Measurements from ENCODE around the gene LKAAEAR1. TPM values are rescaled to one million over a fixed set of nuclear protein-coding genes. Genes with fewer than 3 reads are reported as not detected.

LKAAEAR1 gene
- total RNA-seq, 1 donor from 2014 or later, result 0.34 TPM

DNA sequence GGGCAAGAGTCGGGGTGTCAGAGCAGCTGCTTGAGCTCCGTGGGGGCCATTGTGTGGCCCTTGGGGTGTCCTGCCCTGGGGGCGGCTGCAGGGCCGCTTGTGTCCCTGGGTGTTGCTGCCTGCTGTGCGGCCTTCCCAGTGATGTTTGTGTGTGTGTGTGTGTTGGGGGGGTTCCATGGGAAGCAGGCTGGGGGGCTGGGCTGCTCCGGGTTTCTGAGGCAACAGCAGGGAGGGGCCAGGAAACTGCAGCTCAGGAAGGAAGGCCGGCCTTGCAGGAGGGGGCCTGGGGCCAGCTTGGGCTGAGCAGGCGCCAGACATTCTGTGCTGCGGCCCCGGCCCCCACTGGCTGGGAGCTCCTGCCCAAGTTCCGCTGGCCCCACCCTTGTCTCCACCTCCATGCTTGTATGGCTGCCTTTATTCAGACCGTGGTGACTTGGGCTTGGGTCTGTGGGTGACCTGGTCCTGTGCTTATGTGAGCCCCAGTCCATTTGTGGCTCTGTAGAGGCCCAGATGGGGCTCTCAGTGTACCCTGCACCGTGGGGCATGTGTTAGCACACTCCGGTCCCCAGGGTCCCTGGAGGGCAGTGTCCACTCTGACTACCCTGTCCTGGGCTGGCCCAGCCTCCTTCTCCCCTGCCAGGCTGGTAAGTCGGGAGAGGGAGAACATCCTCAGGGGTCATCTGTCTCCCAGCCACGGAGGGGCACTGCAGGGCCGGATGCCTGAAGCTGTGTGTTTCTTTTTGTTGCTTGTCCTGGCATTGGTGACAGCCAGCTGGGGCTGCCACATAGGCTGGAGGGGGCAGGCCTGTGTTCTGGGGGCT lies 30.1 kb downstream of the LKAAEAR1 start:
- intact Hi-C loops (cut with micrococcal nuclease), result no loop called here

DNA sequence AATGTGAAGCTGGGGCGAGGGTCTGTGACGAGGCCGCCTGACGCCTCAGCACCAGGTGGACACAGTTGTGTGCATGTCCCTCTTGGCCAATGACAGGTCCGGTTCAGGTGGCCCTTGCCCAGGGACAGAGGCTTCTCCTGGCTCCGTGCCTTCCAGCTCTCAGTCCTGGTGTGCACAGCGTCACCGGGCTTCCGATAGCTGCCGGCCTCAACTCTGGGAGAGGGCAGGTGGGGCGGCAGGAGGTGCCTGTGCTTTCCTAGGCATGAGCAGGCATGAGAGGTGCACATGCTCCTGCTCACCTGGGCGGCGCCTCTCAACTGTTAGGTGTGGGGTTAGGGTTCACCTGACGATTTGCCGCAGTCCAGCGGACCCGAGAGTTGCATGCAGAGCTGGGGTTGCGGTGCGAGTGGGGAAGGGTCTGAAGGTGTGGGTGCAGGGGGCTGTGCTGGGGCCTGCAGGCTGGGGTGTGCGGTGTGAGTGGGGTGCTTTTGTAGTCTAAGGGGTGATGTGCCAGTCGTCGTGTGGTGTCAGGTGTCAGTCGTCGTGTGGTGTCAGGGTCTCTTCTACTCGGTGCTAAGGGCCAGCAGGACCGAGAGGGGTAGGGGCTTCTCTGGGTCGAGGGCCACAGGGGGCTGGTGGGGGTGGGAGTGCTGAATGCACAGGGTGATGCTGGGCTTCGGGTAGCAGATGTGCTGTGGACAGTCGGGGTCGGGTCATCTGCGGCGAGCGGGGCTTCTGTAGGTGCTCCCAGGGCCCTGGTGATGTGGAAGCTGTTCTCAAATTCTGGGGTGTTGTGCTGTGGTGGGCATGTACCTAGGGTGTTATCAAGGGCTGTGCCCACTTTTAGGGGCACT lies 31.0 kb downstream of the LKAAEAR1 start:
- intact Hi-C loops (cut with micrococcal nuclease), result no loop called here

DNA sequence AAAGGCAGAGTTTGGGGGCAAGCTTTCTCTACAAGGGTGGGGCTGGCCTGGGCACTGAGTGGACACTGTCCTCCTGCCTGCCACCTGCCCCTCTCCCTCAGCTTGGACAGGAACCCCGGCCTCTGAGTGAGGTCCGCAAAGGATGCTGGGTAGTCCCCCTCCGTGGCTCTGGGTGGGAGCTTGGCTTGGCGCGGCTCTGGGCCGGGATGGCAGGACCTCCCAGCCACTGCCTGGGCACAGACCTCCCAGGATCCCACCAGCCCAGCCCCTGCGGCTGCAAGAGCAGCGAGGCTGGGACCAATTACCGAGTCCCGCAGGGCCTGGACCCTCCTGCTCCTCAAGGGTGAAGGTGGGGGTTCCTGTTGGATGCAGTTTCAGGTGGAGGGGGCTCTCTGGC lies 31.9 kb downstream of the LKAAEAR1 start:
- intact Hi-C loops (cut with micrococcal nuclease), result no loop called here

DNA sequence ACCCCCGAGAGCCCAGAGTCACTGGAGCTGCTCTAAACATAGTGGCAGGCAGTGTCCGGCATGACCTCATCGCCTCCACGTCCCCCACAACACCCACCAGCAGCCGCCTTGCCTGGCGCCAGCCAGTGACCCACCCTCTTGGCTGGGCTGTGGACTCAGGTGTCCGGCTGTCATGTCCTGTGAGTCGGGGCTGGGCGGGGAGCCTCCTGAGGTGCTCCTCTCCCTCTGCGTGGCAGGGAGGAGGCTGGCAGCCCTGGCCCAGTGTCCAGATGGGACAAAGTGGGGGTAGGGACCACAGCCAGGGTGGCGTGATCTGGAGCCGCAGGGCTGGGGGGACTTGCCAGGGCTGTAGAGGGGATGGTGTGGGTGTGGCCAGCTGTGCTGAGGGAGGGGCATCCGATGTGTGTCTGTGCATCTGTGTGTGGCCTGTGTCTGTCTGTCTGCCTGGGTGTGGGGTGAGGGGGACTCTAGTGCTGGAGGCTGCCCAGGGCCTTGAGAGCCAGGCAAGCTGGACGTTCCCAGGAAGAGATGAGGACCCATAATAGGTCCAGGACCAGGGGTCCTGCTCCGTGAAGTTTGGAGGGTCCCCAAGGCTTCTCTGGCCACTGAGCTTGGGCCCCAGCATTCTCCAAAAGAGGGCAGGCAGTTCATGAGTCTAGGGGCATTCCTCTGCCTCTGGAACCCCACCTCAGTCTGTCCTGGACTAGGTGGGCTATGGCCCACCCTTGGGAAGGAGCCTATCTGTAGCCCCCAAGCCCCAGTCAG lies 32.5 kb downstream of the LKAAEAR1 start:
- intact Hi-C loops (cut with micrococcal nuclease), result no loop called here

DNA sequence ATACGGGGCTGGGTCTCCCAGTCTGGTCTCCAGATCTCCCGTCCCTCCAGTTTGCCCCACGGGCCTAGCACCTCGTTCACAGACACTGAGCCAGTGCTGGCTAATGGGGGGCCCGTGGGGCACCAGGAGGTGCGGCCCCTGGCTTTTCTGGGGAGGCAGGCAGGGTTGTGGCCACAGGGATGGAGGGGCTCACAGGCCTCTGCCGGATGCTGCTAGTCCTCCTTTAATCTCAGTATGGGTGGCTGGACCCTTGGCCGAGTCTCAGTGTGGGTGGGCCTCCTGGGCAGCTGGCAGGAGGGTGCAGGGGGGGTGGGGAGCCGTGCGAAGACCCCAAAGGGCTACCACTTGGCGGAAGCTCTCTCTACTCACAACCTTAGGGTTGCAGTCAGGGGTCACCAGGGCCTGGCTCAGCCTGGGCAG lies 33.2 kb downstream of the LKAAEAR1 start:
- intact Hi-C loops (cut with micrococcal nuclease), result no loop called here

DNA sequence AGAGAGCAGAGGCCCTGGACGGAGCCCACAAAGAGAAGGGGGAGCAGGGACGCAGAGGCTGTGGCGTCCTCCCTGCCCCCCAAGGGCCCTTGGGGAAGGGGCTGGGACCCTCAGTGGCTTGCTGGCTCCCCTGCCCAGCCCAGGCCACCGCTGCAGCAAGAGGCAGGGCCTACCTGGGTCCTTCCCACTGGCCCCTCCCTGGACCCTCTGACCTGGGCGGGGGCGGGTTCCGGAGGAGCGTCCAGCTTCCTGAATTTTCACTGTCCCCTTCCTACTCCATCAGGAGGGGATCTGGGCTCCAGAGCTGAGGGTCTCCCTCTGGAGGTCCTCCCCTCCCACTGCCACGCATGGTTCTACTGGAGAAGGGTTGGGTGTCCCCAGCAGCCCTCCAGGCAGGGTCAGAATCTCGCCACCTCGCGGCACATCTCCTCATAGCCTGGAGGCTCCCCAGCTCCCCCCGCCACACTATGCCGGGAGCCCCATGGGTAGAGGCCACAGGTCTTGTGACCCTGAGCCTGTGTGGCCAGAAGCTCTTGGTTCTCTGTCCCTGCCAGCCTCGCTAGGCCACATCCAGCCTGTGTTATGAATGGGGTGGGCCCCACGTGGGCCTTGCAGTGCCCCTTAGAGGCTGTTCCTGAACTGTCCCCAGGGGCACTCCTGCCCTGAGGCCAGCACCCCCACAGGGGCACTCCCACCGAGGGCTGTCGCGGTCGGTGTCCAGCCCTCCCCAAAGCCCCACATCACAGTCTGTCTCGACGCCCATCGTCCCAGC lies 33.8 kb downstream of the LKAAEAR1 start:
- intact Hi-C loops (cut with micrococcal nuclease), result no loop called here

DNA sequence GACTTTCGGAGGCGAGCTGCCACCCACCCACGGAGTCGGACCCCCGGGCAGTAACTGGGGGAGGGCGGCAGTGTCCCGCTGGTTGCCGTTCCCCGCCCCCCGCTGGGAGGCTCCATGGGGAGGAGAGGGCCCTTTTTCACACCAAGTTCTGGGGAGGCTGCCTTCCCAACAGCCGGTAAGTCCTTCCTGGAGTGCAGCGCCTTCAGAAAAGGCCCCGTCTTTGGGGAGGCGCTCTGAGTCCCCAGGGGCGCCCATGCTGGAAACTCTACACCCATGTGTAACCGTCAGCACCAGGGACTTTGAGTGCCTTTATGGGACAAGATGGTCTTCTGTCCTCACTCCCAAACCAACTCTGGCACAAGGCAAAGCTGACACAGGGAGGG lies 34.3 kb downstream of the LKAAEAR1 start:
- intact Hi-C loops (cut with micrococcal nuclease), result loop anchor here (1.0 kb wide), 1 partner anchor 12 kb away; no protein-coding TSS in a partner anchor

DNA sequence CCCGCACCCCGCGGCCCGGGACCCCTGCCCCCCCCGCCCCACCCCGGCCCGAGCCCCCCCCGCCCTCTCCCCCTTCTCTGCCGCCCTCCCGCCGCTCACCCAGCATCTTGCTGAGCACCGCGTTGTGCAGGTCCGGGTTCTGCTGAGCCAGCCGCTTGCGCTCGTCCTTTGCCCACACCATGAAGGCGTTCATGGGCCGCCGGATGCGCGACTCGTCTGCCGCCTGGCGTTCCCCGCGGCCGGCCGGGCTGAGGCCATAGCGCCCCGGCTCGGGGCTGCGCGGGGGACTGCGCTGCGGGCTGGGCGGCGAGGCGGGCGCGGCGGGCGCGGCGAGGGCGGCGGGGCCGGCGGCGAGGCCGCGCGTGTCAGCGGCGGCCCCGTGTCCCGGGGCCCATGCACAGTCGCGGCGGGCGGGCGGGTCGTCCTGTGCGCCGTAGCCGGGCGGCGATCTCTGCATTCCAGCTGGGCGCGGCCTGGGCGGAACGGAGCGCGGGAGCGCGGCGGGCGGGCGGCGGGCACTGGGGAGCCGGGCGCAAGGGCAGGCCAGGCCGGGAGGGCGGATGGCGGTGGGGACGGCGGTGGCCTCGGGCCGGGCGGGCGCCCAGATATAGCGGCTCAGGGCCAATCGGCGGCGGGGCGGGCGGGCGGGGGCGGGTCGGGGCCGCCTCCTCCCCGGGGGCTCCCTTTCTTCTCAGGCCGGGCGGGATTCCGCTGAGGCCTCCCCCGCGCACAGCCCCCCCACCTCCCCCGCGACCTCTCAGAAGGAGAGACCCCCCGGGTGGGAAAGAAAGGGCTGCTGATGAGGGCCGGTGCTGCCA lies 34.9 kb downstream of the LKAAEAR1 start, which contains the start of gene SOX18:
TSS of gene SOX18 (minus strand) at position 580 of the 818 bp plus-strand sequence. CDS start at position 457, 123 bp downstream.
- intact Hi-C loops (cut with micrococcal nuclease), result loop anchor here (1.0 kb wide), 1 partner anchor 11 kb away; no protein-coding TSS in a partner anchor

DNA sequence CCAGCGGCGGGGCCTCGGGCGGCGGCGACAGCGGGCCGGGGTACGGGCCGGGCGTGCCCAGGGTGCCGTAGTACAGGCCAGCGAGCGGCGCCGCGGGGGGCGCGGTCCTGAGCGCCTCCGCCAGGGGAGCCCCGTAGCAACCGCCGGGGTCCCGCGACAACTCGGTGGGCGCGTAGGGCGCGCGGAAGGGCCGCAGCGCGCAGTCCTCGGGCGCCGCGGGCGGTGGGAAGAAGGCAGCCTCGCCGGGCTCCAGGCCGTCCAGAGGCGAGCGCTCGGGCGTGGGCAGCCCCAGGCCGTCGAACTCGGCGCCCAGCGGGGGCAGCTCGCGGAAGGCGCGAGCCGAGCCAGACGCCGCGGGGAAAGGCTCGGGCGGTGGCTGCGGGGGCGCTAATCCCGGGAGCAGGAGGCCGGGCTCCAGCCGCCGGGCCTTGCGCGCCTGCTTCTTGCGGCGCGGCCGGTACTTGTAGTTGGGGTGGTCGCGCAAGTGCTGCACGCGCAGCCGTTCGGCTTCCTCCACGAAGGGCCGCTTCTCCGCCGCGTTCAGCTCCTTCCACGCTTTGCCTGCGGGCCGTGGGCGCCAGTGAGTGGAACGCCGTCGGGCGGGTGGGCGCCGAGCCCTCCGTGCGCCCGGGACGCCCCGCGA lies 35.7 kb downstream of the LKAAEAR1 start:
- intact Hi-C loops (cut with micrococcal nuclease), result loop anchor here (1.0 kb wide), 1 partner anchor 10 kb away; no protein-coding TSS in a partner anchor

DNA sequence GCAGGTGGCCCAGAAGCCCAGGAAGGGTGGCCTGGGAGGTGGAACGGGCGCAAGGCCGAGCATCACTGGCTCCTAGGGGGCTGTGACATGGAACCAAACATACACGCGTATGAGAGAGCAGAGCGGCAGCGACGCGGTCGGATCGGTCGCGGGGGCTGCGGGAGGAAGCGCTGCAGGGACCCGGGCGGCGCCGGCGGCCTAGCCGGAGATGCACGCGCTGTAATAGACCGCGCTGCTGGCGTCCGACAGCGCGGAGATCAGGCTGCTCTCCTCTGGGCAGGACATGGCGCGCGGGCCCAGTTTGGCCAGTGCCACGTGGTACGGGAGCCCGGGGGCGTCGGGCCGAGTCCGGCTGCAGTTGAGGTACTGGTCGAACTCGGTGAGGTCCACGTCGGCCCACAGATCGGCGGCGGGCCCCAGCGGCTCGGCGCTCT lies 36.2 kb downstream of the LKAAEAR1 start:
- intact Hi-C loops (cut with micrococcal nuclease), result no loop called here

DNA sequence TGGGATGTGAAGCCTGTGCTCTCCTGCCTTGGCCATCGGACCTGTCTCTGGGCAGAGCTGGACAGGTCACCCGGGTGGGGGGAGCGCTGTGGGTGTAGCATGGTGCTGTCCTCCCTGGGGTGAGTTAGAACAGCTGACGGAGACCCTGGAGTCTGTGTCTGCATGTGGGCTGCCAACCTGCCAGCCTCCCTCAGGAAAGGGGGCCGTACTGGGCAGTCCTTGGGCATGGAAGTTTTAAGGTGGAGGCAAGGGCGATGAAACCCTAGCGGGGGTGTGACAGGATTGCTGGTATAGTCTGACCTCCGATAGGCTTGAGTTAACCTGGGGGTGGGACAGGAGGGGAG lies 37.2 kb downstream of the LKAAEAR1 start:
- intact Hi-C loops (cut with micrococcal nuclease), result no loop called here

DNA sequence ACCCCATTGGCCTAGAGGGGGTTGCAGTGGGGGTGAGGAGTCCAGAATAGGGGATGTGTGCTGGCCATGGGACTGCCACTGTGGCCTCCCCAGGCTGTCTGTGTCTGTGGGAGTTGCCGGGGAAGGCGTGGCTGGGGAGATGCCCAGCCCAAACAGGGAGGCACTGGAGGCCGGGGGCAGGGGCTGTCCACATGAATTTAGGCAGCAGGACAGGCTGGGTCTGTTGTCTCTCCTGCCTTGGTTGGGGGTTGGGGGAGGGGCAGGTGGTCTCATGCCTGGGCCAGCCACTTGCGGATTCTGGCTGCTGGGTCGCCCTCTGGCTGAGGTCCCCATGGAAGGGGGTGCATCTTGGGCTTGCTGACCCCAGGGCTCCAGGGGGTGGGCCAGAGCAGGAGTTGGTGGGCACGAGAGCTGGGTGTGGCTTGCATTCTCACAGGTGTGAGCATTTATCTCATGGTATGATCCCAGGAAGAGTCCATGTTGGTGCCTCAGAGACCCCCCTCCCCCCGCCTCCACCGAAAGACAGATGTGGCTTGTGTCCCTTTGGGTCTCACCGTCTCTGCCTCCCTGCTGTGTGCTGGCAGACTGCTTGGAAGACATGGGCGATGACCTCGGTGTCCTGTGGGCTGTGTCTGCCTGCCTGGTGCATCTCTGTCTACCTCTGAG lies 38.7 kb downstream of the LKAAEAR1 start:
- intact Hi-C loops (cut with micrococcal nuclease), result no loop called here

DNA sequence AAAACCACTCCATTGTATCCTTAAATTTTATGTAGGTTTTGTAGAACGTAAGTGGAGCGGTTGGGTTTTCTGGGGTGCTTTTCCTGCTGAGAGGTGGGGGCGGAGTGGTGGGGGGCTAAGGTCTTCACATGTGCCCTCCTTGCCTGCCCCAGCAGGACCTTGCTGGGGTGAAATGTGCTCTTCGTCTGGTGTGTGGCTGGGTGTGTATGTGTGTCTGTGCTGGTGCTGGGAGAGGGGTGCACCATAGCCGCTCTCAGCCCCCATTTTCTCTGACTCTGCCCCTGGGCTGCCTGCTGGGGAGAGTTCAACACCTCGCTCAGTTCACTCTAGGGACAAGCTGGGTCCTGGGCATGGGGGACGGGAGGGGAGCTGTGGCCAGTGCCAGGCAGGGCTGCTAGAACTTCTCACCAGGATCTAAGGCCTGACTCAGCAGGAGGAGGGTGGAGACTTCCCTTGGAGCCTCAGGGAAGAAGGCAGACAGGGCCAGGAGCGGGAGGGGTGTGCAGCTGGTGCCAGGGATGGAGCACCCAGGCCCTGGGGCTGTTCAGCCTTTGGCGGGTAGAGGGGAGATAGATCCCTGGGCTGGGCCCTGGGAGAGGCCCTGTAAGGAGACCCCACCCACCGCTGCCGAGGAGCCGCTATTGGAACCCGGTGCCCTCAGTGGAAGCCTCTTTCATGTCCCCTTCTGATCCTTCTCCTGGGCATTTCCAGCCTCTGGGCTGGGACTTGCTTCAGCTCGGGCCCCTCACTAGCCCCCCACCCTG lies 39.5 kb downstream of the LKAAEAR1 start:
- intact Hi-C loops (cut with micrococcal nuclease), result no loop called here

DNA sequence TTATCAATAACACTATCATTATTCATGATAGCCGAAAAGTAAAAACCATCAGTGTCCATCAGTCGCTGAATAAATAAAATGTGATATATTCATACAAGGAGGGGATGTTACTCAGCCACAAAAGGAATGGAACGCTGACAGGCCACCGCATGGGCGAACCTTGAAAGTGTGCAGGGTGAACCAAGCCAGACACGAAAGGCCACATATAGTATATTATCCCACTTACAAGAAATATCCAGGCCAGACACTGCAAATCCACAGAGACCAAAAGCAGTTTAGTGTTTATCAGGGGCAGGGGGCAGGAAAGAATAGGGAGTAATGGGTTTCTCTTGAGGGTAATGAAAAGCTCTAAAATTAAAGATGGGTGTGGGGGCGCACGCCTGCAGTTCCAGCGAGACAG lies 40.4 kb downstream of the LKAAEAR1 start:
- intact Hi-C loops (cut with micrococcal nuclease), result no loop called here

DNA sequence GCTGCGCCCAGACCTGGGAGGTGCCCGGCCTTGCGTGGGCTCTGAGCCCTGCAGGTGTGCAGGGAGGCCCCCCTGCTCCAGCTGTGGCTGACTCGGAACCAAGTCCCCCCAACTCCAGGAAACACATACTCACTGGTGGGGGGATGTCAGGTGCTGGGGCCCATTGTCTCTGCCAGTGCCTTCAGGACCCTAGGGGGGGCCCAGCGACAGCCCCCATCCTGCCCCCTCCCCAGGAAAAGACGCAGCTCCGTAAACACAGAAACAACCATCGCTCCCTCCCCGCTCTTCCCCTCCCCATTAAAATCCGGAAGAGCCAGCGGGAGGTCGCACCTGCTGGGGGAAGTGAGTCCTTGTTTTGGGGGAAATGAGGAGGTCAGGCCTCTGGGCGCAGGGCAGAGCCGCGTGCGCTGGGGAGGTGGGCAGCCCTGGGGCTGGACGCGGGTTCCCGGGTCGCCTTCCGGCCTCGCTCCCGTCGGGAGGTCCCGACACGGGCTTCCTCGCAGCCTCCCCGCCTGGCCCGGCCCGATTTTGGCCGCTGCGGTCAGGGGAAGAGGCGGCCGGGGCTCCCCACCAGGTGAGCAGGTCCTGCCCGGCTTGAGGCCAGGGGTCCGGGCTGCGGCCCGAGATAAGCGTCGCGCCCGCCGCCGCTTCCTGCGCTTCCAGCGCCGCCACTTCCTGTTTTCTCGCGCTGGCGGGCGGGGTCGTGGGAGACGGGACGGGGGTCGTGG lies 42.0 kb downstream of the LKAAEAR1 start:
- intact Hi-C loops (cut with micrococcal nuclease), result no loop called here

DNA sequence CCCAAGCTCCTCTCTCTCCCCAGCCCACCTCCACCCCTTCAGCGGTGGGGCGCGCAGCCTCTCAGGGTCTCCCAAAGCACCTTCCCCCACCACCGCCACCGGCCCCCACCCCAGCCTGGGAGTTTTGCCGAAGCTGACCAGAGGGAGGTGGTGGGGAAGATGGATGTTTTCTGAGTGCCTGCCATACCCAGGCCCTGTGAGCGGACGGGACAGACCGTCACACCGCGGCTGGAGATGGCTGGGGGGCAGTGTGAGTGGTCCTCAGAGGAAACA lies 42.5 kb downstream of the LKAAEAR1 start:
- intact Hi-C loops (cut with micrococcal nuclease), result no loop called here

DNA sequence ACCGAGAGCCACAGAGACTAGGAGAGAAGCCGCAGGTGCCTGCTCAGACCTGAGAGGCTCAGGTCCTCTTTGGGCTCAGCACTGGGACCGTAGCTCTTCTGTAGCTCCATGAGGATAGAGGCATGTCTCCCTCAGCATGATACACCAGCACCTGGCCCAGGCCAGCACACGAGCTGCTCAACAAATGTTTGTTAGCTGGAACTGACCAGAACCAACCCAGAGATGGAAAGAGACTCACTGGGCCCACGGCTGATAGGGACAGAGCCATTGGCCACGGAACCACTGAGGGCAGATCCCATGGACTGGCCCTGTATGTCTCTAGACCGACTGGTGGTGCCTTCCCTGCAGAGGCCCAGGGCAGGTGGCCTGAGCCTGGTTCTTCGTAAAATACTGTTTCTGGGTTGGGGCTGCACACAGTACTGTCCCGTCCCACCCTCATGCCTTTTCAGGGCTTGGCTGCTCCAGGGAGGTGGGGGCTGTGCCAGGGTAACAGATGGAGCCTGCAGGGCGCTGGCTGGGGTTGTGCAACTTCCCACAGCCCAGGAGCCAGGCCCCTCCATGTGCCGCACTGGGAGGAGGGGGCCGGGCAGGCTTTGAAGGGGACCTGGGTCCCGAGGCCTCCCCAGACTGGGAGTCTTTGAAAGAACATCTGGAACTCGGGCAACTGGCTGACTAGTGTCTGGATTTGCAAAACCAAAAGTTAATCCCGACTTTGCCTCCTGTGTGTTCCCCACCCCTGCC lies 43.0 kb downstream of the LKAAEAR1 start:
- intact Hi-C loops (cut with micrococcal nuclease), result no loop called here

All from T-helper 2 cell treated with Interferon-gamma antibody and Interleukin-4, amounts not matched to agents 100 ng/mL and 5 ng/mL, for 36 hours (primary cell).